A673 (cell line): Measurements from ENCODE around the gene DCANP1.

Source experiments
- EZH2 ChIP-seq: fragments of 200-600 bp; sonication (generic); IDR thresholded peaks from 2 replicates; pipeline ENCODE4 v1.6.1; 2017; ENCODE audit warnings: borderline replicate concordance, low read depth, mild to moderate bottlenecking, mixed read lengths, antibody characterized with exemption, low read length; ENCODE audit not compliant: poor library complexity, severe bottlenecking
- TF ChIP-seq, protein P1 (sequence below): fragments of 300-800, 200-600 bp; sonication (generic); conservative IDR thresholded peaks from 2 replicates; pipeline ENCODE4 v1.5.1; 2017; ENCODE audit warnings: low read depth, mild to moderate bottlenecking, antibody characterized with exemption, low read length, moderate library complexity, mixed read lengths

DNA sequence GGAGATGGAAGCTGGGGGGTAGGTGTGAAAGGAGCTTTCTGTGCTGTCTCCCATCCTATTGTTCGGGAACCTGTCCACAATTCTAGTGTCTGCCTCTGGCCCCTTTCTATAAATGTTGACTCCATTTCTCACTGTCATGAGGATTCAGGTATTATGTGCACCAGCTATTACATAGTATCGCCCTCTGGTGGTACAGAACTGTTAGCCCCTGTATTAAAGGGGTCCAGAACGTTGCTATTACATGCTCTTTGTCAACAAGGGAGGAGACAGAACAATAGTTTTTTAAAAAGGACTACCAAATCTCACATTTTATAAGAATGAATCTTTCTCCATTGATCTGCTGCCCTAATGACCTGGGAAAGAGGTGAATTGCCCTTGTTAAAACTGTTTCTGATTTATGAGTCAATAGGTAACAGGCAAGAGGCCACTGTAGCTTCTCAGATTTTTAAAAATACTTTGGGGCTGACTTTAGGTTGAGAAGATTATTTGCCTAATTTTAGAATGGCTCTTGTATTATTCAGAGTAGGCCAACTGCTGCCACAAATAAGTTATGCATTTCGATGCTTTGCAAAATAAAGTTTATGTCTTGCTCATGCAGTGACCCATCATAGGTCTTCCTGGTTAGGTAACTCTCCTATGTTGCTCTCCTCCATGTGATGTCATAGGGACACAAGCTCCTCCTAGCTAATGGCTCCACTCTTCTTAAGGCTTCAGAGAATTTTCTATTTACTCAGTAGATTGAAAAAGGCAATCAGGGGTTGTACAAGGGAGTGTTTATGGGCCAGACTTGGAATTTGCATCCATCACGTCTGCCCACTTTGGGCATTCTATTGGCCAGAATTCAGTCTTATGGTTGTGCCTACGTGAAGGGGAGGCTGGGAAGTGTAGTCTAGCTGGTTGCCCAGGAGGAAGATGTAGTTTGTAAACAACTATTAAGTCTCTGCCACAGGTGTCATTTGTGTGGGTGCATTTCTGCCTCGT, 20.8 kb downstream of the DCANP1 start:
- TF ChIP-seq, protein P1, sequence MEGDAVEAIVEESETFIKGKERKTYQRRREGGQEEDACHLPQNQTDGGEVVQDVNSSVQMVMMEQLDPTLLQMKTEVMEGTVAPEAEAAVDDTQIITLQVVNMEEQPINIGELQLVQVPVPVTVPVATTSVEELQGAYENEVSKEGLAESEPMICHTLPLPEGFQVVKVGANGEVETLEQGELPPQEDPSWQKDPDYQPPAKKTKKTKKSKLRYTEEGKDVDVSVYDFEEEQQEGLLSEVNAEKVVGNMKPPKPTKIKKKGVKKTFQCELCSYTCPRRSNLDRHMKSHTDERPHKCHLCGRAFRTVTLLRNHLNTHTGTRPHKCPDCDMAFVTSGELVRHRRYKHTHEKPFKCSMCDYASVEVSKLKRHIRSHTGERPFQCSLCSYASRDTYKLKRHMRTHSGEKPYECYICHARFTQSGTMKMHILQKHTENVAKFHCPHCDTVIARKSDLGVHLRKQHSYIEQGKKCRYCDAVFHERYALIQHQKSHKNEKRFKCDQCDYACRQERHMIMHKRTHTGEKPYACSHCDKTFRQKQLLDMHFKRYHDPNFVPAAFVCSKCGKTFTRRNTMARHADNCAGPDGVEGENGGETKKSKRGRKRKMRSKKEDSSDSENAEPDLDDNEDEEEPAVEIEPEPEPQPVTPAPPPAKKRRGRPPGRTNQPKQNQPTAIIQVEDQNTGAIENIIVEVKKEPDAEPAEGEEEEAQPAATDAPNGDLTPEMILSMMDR, result peak; percentile 83
- no peak for TF ChIP-seq EZH2
